ENCODE data around the gene MED13L.

DNA sequence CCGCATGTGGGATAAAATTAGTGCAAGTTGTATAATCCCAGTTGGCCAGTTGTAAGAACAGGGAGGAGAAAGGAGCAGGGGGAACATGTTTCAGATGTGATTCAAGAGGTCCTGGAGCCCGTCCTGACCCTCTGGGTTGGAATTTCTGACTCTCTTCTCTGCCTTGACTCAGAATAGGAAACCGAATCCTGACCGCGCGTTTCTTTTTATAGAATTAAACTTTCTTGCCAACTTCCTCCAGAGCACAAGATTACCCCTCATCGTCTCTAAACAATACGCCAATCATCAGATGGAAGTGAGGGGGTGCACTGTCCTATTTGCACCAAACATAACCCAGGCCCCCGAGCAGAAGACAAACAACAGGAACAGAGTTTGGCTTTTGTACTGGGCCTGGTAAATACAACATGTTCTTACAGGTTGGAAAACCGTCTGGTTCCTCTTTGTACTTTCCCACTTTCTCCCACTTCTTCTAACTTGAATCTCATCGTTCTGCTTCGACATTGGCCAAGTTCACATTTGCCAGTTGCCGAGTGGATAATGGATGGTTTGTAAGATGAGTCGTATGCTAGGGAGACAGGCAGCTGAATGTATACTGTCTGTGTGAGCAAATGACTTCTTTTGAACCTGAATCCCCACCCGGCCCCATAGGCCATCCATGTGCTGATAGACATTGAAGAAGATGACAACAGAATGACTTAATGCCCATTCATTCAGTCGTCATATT lies 42.6 kb upstream of the MED13L start:
- TF ChIP-seq SUZ12 (IDR thresholded peaks at IDR 0.05; ENCODE audit: extremely low read depth, insufficient read depth, insufficient read length), result no peak
- TF ChIP-seq ZNF274 (IDR thresholded peaks at IDR 0.05; ENCODE audit: low read depth, low read length), result no peak

Measured in NT2/D1 (cell line).